Measurements from ENCODE around the gene NOS1.

DNA sequence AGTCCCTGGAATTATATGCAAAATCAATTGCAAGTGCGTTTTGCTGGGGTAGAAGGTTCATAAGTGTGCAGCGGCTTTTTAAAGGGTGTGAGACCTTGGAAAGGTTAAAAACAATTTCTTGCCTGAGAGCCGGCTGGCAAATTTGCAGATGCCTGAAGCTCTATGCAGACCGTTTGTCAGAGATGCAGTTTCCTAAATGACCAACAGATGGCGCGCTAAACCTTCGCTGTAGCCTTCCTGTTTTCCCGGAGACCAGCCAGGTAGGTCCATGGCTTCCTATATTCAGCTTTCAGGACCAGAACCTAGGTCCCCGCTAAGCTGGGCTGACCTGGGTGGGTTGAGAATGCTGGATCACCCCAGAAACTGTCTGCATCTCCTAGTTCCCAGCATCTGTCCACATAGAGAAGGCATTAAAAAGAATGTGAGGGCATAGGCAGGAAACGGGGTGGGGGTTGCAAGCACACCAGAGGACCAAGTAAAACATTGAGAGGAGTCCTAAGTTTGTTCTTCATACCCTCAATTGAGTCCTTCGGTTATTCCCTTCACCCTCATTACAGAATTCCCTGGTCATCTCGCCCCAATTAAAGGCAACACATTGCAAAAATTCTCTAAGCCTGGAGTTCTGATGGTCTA lies 5.7 kb upstream of the NOS1 start:
- TF ChIP-seq, protein P1, sequence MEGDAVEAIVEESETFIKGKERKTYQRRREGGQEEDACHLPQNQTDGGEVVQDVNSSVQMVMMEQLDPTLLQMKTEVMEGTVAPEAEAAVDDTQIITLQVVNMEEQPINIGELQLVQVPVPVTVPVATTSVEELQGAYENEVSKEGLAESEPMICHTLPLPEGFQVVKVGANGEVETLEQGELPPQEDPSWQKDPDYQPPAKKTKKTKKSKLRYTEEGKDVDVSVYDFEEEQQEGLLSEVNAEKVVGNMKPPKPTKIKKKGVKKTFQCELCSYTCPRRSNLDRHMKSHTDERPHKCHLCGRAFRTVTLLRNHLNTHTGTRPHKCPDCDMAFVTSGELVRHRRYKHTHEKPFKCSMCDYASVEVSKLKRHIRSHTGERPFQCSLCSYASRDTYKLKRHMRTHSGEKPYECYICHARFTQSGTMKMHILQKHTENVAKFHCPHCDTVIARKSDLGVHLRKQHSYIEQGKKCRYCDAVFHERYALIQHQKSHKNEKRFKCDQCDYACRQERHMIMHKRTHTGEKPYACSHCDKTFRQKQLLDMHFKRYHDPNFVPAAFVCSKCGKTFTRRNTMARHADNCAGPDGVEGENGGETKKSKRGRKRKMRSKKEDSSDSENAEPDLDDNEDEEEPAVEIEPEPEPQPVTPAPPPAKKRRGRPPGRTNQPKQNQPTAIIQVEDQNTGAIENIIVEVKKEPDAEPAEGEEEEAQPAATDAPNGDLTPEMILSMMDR (IDR thresholded peaks at IDR 0.05) = peak; percentile 66 to 84 (median 70)
- no peak for TF ChIP-seq POLR2A (IDR thresholded peaks at IDR 0.05)
